ENCODE measurements around the gene NHERF1. TPM values are rescaled to one million over a fixed set of nuclear protein-coding genes. Genes with fewer than 3 reads are reported as not detected.

NHERF1 gene
- total RNA-seq, 2 experiments from 2014 or later: 286 to 296 TPM

- no peak overlapping the region for H3K27ac Mint-ChIP-seq
- peak overlapping the region; percentile 16 for H3K4me3 Mint-ChIP-seq
- DNase-seq (no peak), ATAC-seq (no peak)
- peaks cover 74% of the 10 kb centered on the region for H3K4me1 Mint-ChIP-seq (ENCODE audit: low read depth)
- H3K9me3 Mint-ChIP-seq (ENCODE audit: insufficient read depth): no peaks in the 10 kb centered on the region
- POLR2A ChIA-PET: no interaction called here
- peaks cover 50% of the 10 kb centered on the region for H3K36me3 Mint-ChIP-seq (ENCODE audit: low read depth)
- CTCF ChIA-PET: interaction anchor here (1.8 to 8.0 kb wide), 7 partner anchors 8 to 121 kb away, joined by 8 to 73 read pairs (median 24); partner anchors contain the start of gene RAB37
- no peaks in the 10 kb centered on the region for H3K27me3 Mint-ChIP-seq (ENCODE audit: low read depth)
These were observed 29.6 kb downstream of the NHERF1 start for GRCh38 chr17:74777901-74778515.

- ChIA-PET POLR2A (interaction anchor here (1.2 to 1.9 kb wide), 6 partner anchors 12 to 42 kb away, joined by 3 to 8 read pairs (median 6); partner anchors contain the start of gene RAB37), CTCF (interaction anchor here (0.8 to 8.0 kb wide), 15 partner anchors 9 to 400 kb away, joined by 3 to 73 read pairs (median 7); partner anchors contain the start of gene RAB37)
- H3K9me3 Mint-ChIP-seq (ENCODE audit: insufficient read depth): no peaks in the 10 kb centered on the region
- peaks cover 45% of the 10 kb centered on the region for H3K36me3 Mint-ChIP-seq (ENCODE audit: low read depth)
- DNase-seq: no peak
- ATAC-seq: no peak
- H3K4me1 Mint-ChIP-seq (ENCODE audit: low read depth): peaks cover 69% of the 10 kb centered on the region
- peak overlapping the region; percentile 97 for H3K27ac Mint-ChIP-seq
- H3K4me3 Mint-ChIP-seq: peak overlapping the region; percentile 14
- H3K27me3 Mint-ChIP-seq (ENCODE audit: low read depth): no peaks in the 10 kb centered on the region
These were observed 30.5 kb downstream of the NHERF1 start for GRCh38 chr17:74778960-74779359.

- peak overlapping the region; percentile 59 for H3K4me3 Mint-ChIP-seq
- no peaks in the 10 kb centered on the region for H3K9me3 Mint-ChIP-seq (ENCODE audit: insufficient read depth)
- peaks cover 72% of the 10 kb centered on the region for H3K4me1 Mint-ChIP-seq (ENCODE audit: low read depth)
- POLR2A ChIA-PET: interaction anchor here (1.2 to 1.9 kb wide), 8 partner anchors 12 to 43 kb away, joined by 3 to 8 read pairs (median 4); partner anchors contain the start of gene RAB37
- no peaks in the 10 kb centered on the region for H3K27me3 Mint-ChIP-seq (ENCODE audit: low read depth)
- ATAC-seq (no peak), DNase-seq (no peak)
- H3K36me3 Mint-ChIP-seq (ENCODE audit: low read depth): peaks cover 42% of the 10 kb centered on the region
- CTCF ChIA-PET: interaction anchor here (0.8 to 8.0 kb wide), 16 partner anchors 9 to 400 kb away, joined by 3 to 73 read pairs (median 6); partner anchors contain the start of gene RAB37
- H3K27ac Mint-ChIP-seq: peak overlapping the region; percentile 97
These were observed 31.1 kb downstream of the NHERF1 start for GRCh38 chr17:74779501-74779900.

GRCh38 chr17:74779948-74780400 is 31.5 kb downstream of the NHERF1 start:
- POLR2A ChIA-PET: interaction anchor here (0.6 to 1.9 kb wide), 10 partner anchors 11 to 150 kb away, joined by 3 to 8 read pairs (median 4); partner anchors contain the start of gene RAB37
- no peaks in the 10 kb centered on the region for H3K9me3 Mint-ChIP-seq (ENCODE audit: insufficient read depth)
- H3K27me3 Mint-ChIP-seq (ENCODE audit: low read depth): no peaks in the 10 kb centered on the region

GRCh38 chr17:74780443-74781238 is 32.2 kb downstream of the NHERF1 start:
- ChIA-PET CTCF (interaction anchor here (0.8 to 8.0 kb wide), 21 partner anchors 8 to 181 kb away, joined by 3 to 73 read pairs (median 6); partner anchors contain the start of gene RAB37), POLR2A (interaction anchor here (0.6 to 1.9 kb wide), 9 partner anchors 22 to 150 kb away, joined by 3 to 8 read pairs (median 4); partner anchors contain the start of gene RAB37)
- Mint-ChIP-seq H3K4me3 (peak overlapping the region; percentile 59), H3K27ac (peak overlapping the region; percentile 97), H3K36me3 (ENCODE audit: low read depth) (peaks cover 49% of the 10 kb centered on the region), H3K9me3 (ENCODE audit: insufficient read depth) (no peaks in the 10 kb centered on the region), H3K27me3 (ENCODE audit: low read depth) (no peaks in the 10 kb centered on the region), H3K4me1 (ENCODE audit: low read depth) (peaks cover 78% of the 10 kb centered on the region)
- DNase-seq (peak; percentile 62), ATAC-seq (peak; percentile 8)

More at GRCh38 chr17:74779948-74780400, 31.5 kb downstream of the NHERF1 start:
- ATAC-seq (peak; percentile 62), DNase-seq (peak; percentile 88)
- peak overlapping the region; percentile 59 for H3K4me3 Mint-ChIP-seq
- H3K27ac Mint-ChIP-seq: peak overlapping the region; percentile 97
- H3K4me1 Mint-ChIP-seq (ENCODE audit: low read depth): peaks cover 76% of the 10 kb centered on the region
- CTCF ChIA-PET: interaction anchor here (0.8 to 8.0 kb wide), 16 partner anchors 9 to 219 kb away, joined by 3 to 73 read pairs (median 6); partner anchors contain the start of gene RAB37
- H3K36me3 Mint-ChIP-seq (ENCODE audit: low read depth): peaks cover 43% of the 10 kb centered on the region

GRCh38 chr17:74782571-74782970 is 34.1 kb downstream of the NHERF1 start:
- Mint-ChIP-seq H3K36me3 (ENCODE audit: low read depth) (peaks cover 52% of the 10 kb centered on the region), H3K27me3 (ENCODE audit: low read depth) (no peaks in the 10 kb centered on the region), H3K9me3 (ENCODE audit: insufficient read depth) (no peaks in the 10 kb centered on the region), H3K4me1 (ENCODE audit: low read depth) (peaks cover 78% of the 10 kb centered on the region), H3K4me3 (no peak overlapping the region), H3K27ac (peak overlapping the region; percentile 78)
- CTCF ChIA-PET: interaction anchor here (0.7 to 4.9 kb wide), 8 partner anchors 9 to 125 kb away, joined by 3 to 34 read pairs (median 8); partner anchors contain the start of gene RAB37
- DNase-seq (no peak), ATAC-seq (no peak)
- POLR2A ChIA-PET: no interaction called here

- ChIA-PET POLR2A (interaction anchor here (1.0 to 1.4 kb wide), 2 partner anchors 10 to 46 kb away, joined by 3 read pairs; no protein-coding TSS in a partner anchor), CTCF (interaction anchor here (1.0 to 3.8 kb wide), 8 partner anchors 13 to 127 kb away, joined by 3 to 19 read pairs (median 6); partner anchors contain the start of gene RAB37)
- Mint-ChIP-seq H3K4me1 (ENCODE audit: low read depth) (peaks cover 75% of the 10 kb centered on the region), H3K9me3 (ENCODE audit: insufficient read depth) (no peaks in the 10 kb centered on the region), H3K36me3 (ENCODE audit: low read depth) (peaks cover 51% of the 10 kb centered on the region), H3K4me3 (no peak overlapping the region), H3K27ac (peak overlapping the region; percentile 28), H3K27me3 (ENCODE audit: low read depth) (no peaks in the 10 kb centered on the region)
- DNase-seq (no peak), ATAC-seq (no peak)
These were observed 35.8 kb downstream of the NHERF1 start for GRCh38 chr17:74784125-74784810.

- ChIA-PET POLR2A (interaction anchor here (1.4 kb wide), 1 partner anchor 47 kb away, joined by 3 read pairs; no protein-coding TSS in a partner anchor), CTCF (interaction anchor here (1.0 to 3.8 kb wide), 8 partner anchors 15 to 128 kb away, joined by 3 to 19 read pairs (median 6); partner anchors contain the start of gene RAB37)
- Mint-ChIP-seq H3K4me1 (ENCODE audit: low read depth) (peaks cover 71% of the 10 kb centered on the region), H3K27ac (peak overlapping the region; percentile 80), H3K4me3 (no peak overlapping the region), H3K27me3 (ENCODE audit: low read depth) (no peaks in the 10 kb centered on the region), H3K36me3 (ENCODE audit: low read depth) (peaks cover 49% of the 10 kb centered on the region), H3K9me3 (ENCODE audit: insufficient read depth) (no peaks in the 10 kb centered on the region)
- peak; percentile 31 for ATAC-seq
- DNase-seq: no peak
These were observed 36.9 kb downstream of the NHERF1 start for GRCh38 chr17:74785096-74785980.

- CTCF ChIA-PET: interaction anchor here (1.0 to 8.5 kb wide), 7 partner anchors 15 to 172 kb away, joined by 3 to 294 read pairs (median 6); partner anchors contain the start of genes FDXR, GRIN2C and RAB37
- DNase-seq (no peak), ATAC-seq (no peak)
- peaks cover 50% of the 10 kb centered on the region for H3K36me3 Mint-ChIP-seq (ENCODE audit: low read depth)
- no peak overlapping the region for H3K4me3 Mint-ChIP-seq
- no peaks in the 10 kb centered on the region for H3K9me3 Mint-ChIP-seq (ENCODE audit: insufficient read depth)
- H3K27me3 Mint-ChIP-seq (ENCODE audit: low read depth): no peaks in the 10 kb centered on the region
- H3K4me1 Mint-ChIP-seq (ENCODE audit: low read depth): peaks cover 71% of the 10 kb centered on the region
- peak overlapping the region; percentile 80 for H3K27ac Mint-ChIP-seq
- POLR2A ChIA-PET: no interaction called here
These were observed 37.5 kb downstream of the NHERF1 start for GRCh38 chr17:74785981-74786360.

GRCh38 chr17:74786431-74787055 is 38.1 kb downstream of the NHERF1 start:
- ChIA-PET CTCF (interaction anchor here (0.9 to 8.5 kb wide), 5 partner anchors 44 to 171 kb away, joined by 3 to 294 read pairs (median 7); partner anchors contain the start of genes FDXR, GRIN2C and RAB37), POLR2A (no interaction called here)
- Mint-ChIP-seq H3K4me3 (no peak overlapping the region), H3K27me3 (ENCODE audit: low read depth) (no peaks in the 10 kb centered on the region), H3K4me1 (ENCODE audit: low read depth) (peaks cover 71% of the 10 kb centered on the region), H3K9me3 (ENCODE audit: insufficient read depth) (no peaks in the 10 kb centered on the region), H3K36me3 (ENCODE audit: low read depth) (peaks cover 52% of the 10 kb centered on the region), H3K27ac (peak overlapping the region; percentile 34)
- DNase-seq: no peak
- ATAC-seq: no peak
